GM19395 (cell line): Measurements from ENCODE around the gene FFAR3.

ENCODE experiments used
- ATAC-seq: cut with Tn5 transposase; IDR thresholded peaks from one replicate; pipeline ENCODE4 v1.9.1; 2021; ENCODE audit warnings: mild to moderate bottlenecking, moderate library complexity; ENCODE audit not compliant: unreplicated experiment

FFAR3 gene

DNA sequence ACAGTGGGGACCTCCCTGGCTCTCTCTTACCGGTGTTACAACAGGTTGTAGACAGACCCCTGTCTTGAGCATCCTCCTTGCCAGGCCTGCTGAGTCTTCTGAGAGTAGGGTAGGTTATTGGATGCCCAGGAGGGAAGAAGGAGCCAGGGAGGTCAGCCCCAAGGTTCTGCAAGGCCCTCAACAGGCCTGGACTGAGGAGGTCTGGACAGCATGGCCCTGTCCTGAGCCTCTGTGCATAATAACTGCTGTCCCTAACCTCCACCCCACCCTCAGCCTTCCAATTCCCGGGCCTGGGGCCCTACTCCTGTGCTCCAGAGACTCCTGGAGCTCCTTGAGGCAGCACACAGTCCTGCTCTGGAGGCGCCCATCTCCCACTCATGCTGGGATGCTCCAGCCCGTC is 28.9 kb upstream of the FFAR3 start:
- peak; percentile 17 for ATAC-seq

DNA sequence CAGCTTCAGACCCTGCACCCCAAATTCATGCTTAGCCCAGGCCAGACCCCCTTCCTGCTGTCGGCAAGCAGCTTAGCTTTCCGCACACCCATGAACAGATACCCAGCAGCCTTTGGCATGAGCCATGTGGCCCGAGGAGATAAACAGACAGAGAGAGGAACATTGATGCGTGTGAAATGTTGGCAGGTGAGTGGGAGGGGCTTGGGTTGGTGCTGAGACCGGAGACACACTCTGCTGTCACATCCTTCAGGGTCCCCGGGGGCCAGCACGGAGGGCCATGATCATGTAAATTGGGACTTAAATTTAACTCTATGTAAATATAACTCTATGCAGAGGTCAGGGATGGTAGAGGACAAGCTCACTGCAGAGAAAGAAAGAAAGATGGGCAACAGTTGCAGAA is 27.8 kb upstream of the FFAR3 start:
- ATAC-seq = peak; percentile 57

GRCh38 chr19:35331551-35332214 is 26.6 kb upstream of the FFAR3 start:
- no peak for ATAC-seq

- no peak for ATAC-seq
Observed at GRCh38 chr19:35332817-35333216, 25.4 kb upstream of the FFAR3 start.

DNA sequence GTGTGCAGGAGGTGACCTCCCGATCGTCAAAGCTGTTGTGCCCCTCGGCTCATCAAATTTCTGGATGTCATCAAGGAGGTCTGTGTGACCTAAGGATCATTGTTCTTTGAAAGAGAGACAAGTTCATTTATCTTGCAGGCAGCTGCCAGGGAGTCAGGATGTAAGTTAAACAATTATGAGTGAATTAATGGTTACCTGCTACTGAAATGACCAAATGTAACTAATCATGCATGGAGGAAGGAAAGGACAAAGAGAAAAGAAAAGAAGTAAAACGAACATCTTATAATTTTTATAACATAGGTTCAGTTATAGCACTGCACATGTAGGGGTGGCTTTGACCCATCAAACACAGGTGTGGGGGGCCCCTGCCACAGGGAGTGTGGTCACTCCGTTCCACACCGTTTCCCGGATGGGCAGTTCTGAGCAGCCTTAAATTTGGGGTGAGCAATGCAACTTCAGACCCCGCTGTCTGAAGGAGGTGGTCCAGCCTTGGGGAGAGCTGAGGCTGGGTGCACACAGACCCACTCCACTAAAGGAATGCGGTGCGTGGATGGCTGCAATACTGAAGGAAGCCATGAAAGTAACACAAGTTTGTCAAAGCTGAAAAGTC is 24.0 kb upstream of the FFAR3 start:
- ATAC-seq = no peak

GRCh38 chr19:35336166-35336955 is 21.9 kb upstream of the FFAR3 start:
- ATAC-seq = no peak

GRCh38 chr19:35337097-35337983 is 20.9 kb upstream of the FFAR3 start:
- no peak for ATAC-seq

GRCh38 chr19:35337984-35338296 is 20.3 kb upstream of the FFAR3 start:
- no peak for ATAC-seq

DNA sequence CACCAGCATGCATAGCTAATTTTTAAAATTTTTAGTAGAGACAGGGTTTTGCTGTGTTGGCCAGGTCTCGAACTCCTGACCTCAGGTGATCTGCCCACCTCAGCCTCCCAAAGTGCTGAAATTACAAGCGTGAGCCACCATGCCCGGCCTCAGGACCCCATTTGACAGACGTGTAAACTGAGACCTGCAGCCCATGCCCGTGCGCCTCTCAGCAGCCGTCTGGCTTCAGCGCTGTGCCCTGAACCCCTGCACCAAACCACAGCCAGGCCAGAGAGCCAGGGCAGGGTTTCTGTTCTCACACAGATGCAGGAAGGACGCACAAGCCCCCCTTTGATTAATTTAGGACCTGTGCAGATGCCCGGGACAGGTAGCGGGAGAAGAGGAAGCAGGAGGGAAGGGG is 17.8 kb upstream of the FFAR3 start:
- ATAC-seq = no peak

GRCh38 chr19:35341006-35341405 is 17.3 kb upstream of the FFAR3 start:
- no peak for ATAC-seq

DNA sequence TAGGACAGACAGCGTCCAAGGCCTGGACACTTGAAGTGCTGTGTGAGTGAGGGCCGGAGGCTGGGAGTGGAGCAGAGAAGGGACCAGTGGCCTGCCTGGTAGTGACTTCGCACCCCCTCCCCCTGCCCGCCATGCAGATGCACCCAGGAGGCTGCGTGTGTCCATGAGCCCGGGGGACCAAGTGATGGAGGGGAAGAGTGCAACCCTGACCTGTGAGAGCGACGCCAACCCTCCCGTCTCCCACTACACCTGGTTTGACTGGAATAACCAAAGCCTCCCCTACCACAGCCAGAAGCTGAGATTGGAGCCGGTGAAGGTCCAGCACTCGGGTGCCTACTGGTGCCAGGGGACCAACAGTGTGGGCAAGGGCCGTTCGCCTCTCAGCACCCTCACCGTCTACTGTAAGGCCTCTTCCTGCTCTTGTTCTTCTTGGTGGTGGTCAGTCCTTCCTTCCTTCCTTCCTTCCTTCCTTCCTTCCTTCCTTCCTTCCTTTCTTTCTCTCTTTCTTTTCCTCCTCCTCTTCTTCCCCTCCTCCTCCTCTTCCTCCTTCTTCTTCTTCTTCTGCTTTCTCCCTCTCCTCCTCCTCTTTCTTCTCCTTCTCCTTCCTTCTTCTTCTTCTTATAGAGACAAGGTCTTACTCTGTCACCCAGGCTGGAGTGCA is 16.6 kb upstream of the FFAR3 start:
- no peak for ATAC-seq

DNA sequence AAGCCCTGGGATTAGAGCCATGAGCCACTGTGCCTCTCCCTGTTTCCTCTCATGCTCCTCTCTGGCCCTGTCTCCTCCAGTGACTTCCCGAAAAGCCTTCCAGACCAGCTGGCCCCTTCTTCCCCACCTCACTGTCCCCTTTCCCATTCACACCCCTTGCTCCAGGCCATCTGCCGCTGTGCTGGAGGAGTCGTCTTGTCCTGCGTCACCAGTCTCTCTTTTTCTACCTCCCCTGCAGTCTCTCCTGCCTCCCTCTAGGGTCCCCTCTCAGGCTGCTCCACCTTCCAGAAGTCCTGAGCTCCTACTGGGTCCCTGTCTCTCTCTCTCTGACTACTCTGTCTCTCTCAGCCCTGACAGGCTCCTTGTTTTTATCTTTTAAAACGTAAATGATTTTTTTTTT is 15.8 kb upstream of the FFAR3 start:
- ATAC-seq = no peak

GRCh38 chr19:35344511-35345031 is 13.7 kb upstream of the FFAR3 start:
- no peak for ATAC-seq

GRCh38 chr19:35345671-35346111 is 12.6 kb upstream of the FFAR3 start:
- ATAC-seq = no peak

- no peak for ATAC-seq
Observed at GRCh38 chr19:35346193-35347052, 11.8 kb upstream of the FFAR3 start.

GRCh38 chr19:35347171-35347929 is 10.9 kb upstream of the FFAR3 start, which contains the start of gene FFAR1:
Gene FFAR1, plus strand, starts transcription at chr19:35347902. Its CDS starts 3,650 bp downstream, at chr19:35351552.
- ATAC-seq = peak; percentile 63

DNA sequence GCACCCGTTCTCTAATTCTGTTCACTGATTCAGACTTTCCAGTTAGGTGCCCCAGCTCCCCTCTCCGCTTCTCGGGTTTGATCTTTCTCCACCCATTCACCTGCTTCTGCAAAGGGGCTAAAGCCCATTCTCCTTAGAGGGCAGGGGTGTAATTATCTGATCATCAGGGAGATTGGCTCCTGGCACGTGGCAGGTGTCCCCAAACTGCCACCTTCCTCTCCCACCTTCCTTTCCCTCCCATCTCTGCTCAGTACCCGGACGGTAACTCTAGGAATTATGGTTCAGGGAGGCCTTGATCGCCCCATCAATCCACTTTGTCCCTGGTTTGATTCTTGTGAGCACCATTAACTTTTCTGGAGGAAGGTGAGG is 10.3 kb upstream of the FFAR3 start:
- ATAC-seq = no peak

GRCh38 chr19:35348911-35349611 is 9.2 kb upstream of the FFAR3 start:
- no peak for ATAC-seq
